ENCODE results near the gene FCN1.
A peak's percentile ranks its signal among the peaks of the same experiment; 100 is the strongest.

The FCN1 gene

GRCh38 chr9:134913041-134913712 is 4.5 kb downstream of the FCN1 start:
- DNase-seq, result no peak

GRCh38 chr9:134912126-134912840 is 5.4 kb downstream of the FCN1 start:
- DNase-seq, result no peak

- no peak for DNase-seq
Measured at GRCh38 chr9:134909511-134910481, 7.9 kb downstream of the FCN1 start.

GRCh38 chr9:134908524-134909309 is 9.0 kb downstream of the FCN1 start:
- DNase-seq, result no peak

GRCh38 chr9:134902936-134903335 is 14.8 kb downstream of the FCN1 start:
- DNase-seq, result no peak

DNA sequence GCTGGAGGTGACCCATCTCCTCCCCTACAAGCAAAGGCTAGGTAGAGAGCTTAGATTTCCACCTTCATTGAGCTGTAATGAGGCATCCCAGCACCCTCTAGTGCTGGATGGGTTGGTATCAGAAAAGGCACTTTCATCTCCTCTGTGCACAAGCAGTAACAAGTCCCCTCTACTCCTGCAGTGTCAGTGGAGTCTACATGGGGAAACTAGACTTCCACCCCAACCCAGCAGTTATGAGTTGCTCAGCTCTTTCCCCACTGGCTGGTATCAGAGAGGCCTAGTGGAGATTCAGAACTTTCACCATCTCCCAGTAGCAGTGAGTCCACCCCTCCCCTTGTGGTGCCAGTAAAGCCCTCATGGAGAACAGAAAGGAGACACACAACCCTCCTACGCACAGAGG is 17.9 kb downstream of the FCN1 start:
- DNase-seq, result no peak

GRCh38 chr9:134899168-134899567 is 18.5 kb downstream of the FCN1 start:
- DNase-seq, result no peak

- no peak for DNase-seq
Measured at GRCh38 chr9:134898319-134898718, 19.4 kb downstream of the FCN1 start.

GRCh38 chr9:134897584-134898170 is 20.0 kb downstream of the FCN1 start:
- no peak for DNase-seq

- no peak for DNase-seq
Measured at GRCh38 chr9:134896834-134897583, 20.7 kb downstream of the FCN1 start.

GRCh38 chr9:134895908-134896833 is 21.5 kb downstream of the FCN1 start:
- DNase-seq, result peak; percentile 8 to 28

DNA sequence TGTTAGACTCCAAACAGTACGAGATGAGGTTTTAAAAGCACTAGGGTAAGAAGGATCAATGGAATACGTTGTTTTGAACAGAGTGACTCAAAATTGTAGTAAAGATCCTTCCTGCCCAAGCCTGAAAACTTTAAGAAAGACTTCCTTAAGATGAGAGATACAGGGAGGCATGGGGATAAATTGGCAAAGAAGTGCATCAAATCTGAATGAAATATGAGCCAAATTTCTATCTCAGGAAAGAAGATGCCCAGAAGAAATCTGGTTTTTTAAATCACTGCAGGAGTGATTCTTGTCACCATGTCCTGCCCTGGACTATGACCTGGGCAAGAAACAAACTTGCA is 22.2 kb downstream of the FCN1 start:
- no peak for DNase-seq

GRCh38 chr9:134895097-134895496 is 22.6 kb downstream of the FCN1 start:
- no peak for DNase-seq

GRCh38 chr9:134894136-134894860 is 23.4 kb downstream of the FCN1 start:
- no peak for DNase-seq

- DNase-seq, result no peak
Measured at GRCh38 chr9:134892820-134893420, 24.8 kb downstream of the FCN1 start.

GRCh38 chr9:134892221-134892620 is 25.5 kb downstream of the FCN1 start:
- no peak for DNase-seq

- DNase-seq, result no peak
Measured at GRCh38 chr9:134891713-134892112, 26.0 kb downstream of the FCN1 start.

DNA sequence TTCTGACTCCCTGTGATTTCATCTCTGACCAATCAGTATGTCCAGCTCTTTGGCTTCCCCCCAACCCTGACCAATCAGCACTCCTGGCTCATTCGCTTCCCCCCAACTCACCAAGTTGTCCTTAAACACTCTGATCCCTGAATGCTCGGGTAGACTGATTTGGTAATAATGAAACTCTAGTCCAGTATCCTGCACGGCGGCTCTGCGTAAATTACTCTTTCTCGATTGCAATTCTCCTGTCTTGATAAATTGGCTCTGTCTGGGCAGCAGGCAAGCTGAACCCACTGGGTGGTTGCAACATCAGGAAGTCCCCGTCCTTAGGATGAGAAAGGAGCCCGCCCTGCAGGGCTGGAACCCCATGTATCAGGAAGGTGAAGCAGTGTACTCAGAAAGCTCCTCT is 26.7 kb downstream of the FCN1 start:
- DNase-seq, result peak in 1 of 2 donors; percentile 6

GRCh38 chr9:134890155-134890495 is 27.6 kb downstream of the FCN1 start:
- DNase-seq, result no peak

Measured in inflammatory macrophage treated with lipopolysaccharide for 1 hour (primary cell).